Tongue (tissue), 2 donors: ENCODE results near the gene UTF1. TPM values are rescaled to one million over a fixed set of nuclear protein-coding genes. Genes with fewer than 3 reads are reported as not detected.
"Not testable (repeated sequence)": the region's sequence is repeated elsewhere in the genome, so short reads cannot be mapped to it uniquely, and the experiment has no call there.

ENCODE experiments used
- DNase-seq: peaks from one replicate; pipeline ENCODE4 v3.0.0-alpha.2; 2015
- total RNA-seq: library from RNA; depleted of rRNA; stranded (reverse); fragments of >200 nt; gene quantifications from one replicate; pipeline ENCODE4 v1.2.3, GENCODE V29; 2014

Gene UTF1
- total RNA-seq, 1 donor from 2014 or later: not detected

DNA sequence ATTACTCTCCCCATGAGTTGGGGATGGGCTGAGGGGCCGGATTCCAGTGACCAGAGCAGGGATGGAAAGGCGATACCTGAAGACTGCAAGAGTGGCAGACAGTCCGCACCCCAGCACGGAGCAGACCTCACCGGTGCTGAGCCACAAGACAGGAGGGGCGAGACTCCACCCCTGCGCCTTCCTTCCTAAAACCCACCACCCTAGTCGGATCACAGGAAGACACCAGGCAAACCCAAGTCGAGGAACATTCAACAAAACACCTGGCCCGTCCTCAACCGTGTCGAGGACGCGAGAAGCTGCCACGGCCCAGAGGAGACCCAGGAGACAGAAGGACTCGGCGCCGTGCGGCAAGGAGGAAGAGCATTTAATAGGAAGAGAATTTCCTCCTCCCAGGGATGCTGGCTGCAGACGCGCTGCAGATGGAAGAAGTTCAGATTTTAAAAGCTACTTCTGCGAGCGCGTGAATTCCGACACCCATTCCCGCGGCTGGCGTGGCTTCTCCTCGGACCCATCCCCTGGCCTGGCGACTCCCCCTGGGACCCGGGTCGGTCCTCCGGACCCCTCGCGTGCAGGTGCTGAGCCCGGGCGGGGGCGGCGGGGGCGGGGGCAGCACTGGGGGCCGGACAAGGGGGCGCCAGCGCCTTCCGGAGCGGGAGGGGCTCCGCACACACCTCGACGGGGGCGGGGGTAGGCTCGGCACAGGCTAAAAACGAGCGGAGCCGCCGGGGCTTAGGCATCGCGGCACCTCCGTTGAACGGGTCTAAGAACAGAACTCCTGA is 563 bp upstream of the UTF1 start:
- DNase-seq: no peak

GRCh38 chr10:133230387-133231195 is 574 bp downstream of the UTF1 start:
- DNase-seq: peak; percentile 41

DNA sequence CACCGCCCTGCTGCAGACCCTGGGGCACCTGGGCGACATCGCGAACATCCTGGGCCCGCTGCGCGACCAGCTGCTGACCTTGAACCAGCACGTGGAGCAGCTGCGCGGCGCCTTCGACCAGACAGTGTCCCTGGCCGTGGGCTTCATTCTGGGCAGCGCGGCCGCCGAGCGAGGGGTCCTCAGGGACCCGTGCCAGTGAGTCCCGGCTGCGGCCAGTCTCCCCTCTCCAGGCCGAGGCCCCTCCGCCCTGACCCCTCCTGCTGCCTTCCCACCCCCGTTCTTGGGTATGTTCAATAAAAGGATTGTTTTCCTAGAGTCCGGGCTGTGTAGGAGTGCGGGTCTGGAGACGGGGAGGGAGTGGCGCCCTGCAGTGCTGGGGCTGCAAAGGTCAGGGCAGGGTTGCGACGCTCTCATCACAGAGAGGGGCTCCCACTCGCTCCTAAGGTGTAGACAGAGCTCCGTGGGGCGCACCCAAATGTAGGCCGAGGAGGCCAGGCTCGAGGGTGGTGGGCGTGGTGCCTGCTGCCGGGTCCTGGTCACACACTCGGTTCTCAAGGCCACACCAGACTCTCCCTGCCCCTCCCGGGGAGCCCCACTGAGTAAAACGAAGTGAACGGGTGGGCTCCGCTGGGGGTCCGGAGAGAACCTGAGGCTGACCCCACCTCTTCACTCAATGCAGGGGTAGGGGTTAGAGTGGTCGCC is 1.4 kb downstream of the UTF1 start:
- no peak for DNase-seq

DNA sequence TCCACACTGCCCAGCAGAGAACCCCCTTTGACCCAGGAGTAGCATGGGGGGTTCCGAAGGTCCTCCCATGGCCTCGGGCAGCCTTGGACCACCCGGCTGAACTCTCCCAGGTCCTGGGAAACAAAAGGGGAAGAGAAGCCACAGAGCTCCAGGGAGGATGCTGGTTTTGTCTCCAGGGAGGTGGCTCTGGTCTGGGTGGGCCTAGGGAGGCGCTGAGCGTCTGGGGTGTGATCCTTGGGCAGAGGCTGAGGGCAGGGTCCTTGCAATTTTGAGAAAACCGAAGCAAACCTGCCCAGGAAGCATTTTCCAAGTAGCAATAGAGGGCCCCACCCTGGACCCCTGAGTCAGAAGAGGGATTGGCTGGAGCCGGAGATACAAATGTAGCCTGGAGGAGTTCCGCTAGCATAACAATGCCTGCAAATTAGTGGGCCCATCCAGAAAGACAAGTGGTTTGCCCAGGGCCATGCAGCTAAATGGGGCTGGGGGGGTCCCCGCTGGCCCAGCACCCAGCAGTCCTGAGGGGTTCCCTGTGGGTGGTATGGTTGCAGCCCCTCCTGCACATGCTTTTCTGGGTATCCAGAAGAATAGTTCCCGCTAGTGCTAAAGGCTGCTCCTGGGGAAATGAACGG is 2.0 kb downstream of the UTF1 start:
- DNase-seq: no peak

GRCh38 chr10:133234796-133235195 is 4.8 kb downstream of the UTF1 start:
- DNase-seq: not testable (repeated sequence)

GRCh38 chr10:133235265-133235855 is 5.3 kb downstream of the UTF1 start:
- DNase-seq: no peak

DNA sequence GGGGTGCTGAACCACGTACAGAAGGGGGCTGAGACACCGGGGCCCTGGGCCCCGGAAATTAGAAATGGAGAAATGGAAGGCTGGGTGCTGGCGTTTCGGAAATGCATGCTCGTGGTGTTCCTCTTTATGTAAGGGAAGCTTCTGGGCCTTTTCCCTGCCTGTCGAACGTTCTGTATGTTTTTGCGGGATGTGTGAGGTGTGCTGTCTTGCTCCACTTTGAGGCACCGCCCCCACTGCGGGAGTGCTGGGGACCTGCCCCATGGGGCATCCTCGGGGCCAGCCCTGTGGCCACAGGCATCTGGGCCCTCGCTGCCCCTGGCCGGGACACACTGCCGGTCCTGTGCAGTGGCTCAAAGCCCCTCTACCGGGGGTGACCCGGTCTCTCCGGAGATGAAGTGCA is 5.9 kb downstream of the UTF1 start:
- DNase-seq: no peak

DNA sequence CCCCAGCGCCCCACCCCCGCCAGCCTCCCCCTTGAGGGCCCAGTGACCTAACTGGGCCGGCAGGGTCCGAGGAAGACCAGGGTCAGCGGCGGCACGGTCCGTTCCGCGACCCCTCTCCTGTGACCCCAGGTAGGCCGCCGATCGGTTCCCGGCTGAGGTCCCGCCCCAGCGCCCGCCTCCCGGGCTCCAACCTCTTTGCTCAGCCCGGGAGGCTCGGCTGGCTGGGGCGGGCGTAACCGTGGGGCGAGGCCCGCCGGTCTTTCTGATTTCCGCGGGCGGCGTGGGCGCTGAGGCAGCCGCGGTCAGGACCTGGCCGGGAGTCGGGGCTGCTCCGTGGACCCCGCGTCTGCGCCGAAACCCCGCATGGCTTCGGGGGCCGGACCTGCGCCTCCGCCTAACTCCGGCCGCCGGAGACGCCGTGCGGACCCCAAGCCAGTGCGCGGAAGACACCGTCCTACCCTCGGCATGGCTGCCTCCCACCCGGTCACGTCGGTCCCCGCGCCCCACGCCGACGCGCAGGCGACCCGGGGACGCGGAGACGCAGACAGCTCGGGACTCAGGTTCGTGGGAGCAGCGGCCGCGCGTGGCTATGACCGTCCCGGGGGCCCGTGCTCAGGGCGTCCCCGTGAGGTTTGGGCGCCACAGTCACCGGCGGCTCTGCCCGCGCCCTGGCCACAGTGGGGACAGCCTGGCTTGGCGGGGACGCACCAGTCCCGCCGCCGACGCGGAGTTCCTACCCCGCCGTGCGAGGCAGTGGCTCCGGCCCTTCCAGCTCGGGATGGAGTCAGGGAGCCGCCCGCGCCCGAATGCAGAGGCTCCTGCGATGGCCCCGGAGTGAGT is 6.6 kb downstream of the UTF1 start:
- DNase-seq: no peak

DNA sequence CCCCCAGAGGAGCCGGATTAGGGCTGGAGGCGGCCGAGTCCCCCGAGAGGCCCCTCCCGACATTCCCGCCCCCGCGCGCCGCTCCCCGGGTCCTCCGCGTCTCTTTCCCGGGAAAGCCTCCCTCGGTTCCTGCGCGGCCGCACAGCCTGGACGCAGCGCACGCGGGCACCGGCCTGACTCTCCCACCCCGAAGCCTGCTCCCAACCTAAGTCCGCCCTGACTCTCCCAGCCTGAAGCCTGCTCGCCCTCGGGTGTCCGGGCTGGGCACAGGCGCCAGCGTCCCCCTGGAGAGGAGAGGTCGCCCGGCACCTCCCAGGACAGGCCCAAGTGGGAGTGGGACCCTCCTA is 7.2 kb downstream of the UTF1 start:
- DNase-seq: no peak

DNA sequence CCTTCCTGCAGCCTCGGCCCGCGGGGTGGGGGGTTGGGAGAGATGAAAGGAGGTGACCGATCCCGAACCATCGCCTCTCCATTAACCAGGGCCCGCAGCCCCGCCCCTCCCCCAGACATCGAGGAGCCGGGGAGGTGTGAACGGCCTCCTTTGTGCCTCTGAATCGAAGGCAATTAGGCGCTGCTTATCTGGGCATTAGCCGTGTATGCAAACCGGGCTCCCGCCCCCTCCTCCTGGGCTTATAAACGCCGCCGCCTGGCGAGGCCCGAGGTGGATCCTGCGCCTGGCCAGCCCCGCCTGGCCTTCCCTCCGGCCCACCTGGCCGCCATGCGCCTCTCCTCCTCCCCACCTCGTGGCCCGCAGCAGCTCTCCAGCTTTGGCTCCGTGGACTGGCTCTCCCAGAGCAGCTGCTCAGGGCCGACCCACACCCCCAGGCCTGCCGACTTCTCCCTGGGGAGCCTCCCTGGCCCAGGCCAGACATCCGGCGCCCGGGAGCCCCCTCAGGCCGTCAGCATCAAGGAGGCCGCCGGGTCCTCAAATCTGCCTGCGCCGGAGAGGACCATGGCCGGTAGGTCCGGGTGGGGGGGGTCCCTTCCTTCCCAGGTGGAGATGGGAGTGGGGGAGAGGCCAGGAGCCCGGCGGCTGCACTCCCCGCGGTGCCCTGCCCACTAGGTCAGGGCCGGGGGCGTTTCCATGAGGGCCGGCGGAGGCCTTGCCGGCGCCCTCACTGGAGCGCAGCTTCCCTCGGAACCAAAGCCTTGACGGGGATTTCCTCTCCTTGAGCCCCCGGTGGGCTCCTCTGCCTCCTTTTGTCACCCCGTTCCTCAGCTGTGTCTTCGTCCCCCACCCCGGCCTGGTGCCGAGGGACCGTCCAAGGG is 7.8 kb downstream of the UTF1 start, which contains the start of gene VENTX:
VENTX (plus strand) TSS at position 268 of the 878 bp plus-strand sequence; CDS start at position 328, 60 bp downstream.
- DNase-seq: no peak

- DNase-seq: no peak
Measured at GRCh38 chr10:133238466-133238804, 8.4 kb downstream of the UTF1 start.

DNA sequence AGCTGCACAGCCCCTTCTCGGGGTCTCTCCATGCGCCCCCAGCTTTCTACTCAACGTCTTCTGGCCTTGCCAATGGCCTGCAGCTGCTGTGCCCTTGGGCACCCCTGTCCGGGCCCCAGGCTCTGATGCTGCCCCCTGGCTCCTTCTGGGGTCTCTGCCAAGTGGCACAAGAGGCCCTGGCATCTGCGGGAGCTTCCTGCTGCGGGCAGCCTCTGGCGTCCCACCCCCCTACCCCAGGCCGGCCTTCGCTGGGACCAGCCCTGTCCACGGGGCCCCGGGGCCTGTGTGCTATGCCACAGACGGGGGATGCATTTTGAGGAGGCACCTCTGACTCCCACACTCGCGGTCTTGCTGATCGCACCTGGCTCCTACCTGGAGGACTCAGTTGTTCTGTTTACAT is 10.0 kb downstream of the UTF1 start:
- DNase-seq: no peak

DNA sequence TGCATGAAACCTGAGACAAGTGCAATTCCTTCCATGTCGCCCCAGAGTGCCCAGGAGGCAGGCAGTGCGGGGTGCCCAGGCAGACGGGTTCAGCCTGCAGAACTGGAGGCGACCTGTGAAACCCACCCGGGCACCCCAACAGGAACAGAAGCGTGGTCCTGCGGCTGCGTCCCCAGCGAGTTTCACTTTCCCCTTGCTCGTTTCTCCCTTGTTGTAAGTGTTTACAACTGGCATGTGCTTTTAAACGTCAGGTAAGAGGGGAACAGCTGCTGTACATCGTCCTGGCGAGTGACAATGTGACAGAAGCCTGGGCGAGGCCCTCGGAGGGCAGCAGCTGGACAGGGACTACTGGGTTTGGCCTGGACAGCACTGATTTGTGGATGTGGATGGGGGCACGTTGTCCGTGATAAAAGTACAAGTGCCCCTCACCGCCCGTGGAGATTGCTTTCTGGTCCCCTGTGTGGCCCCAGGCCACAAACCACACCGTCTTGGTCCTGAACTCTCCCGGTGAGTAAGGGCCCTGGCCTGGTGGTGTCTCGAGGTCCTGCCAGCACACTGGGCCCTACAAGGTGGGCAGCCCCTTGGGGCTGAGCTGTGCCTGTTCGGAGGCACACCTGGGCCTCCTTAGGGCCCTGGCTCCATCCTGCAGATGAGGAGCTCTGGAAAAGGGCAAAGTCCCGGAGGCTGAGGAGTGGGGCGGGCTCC is 11.6 kb downstream of the UTF1 start:
- DNase-seq: no peak

GRCh38 chr10:133242611-133243356 is 12.8 kb downstream of the UTF1 start:
- no peak for DNase-seq

- DNase-seq: no peak
Measured at GRCh38 chr10:133243593-133243992, 13.6 kb downstream of the UTF1 start.

DNA sequence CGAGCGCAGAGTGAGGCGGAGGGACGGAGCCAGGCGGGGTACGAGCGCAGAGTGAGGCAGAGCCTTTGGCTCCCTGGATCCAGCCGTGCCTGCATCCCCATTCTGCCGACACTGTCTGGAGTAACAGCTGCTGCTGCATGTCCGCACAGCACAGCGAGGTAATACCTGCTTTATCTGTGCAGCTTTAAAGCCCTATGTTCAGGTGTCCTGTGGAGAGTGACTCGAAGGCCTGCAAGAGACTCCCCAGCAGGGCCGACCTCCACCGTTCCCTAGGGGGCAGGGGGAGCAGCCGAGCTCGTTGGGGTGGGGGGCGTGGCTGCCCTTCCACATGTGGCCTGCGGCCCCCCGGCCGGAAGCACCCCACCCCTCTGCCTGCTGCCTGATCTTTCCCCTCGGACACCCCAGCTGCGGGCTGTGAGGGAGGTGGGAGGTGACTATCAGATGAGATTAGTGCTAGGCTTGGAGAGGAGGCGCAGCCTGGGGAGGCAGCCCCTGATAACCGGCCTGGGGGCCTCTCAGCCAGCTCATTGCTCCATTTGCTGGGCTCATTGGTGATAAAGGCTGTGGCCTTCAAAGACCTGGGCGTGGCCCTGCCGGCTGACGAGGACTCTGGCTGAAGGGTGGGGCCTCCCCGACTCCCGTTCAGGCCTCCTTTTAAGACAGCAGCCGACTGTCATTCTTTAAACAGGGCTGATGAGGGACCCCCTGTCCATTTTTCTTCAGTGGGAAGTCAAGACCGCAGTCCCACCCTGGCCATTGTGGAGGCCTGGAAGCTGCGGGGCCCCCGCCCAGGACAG is 15.6 kb downstream of the UTF1 start:
- peak; percentile 27 for DNase-seq

DNA sequence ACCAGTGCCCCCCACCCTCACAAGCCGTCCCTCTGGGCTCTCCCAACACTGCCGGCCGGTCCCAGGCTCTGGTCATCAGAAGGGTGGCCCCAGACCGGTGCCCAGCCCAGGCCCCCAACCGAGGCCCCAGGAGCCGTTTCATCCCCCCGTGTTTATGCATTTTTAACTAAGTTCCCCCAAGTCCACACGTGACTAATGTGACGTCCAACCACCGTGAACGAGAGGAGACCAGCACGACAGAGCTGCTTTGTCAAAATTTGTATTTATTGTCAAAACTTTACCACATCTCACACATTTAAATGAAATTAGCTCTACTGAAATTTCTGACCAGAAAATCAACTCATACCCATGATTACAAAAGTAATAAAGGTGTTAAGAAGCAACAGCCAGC is 16.2 kb downstream of the UTF1 start:
- DNase-seq: no peak
